HepG2 (cell line): ENCODE results near the gene ARHGEF37. TPM values are rescaled to one million over a fixed set of nuclear protein-coding genes. Genes with fewer than 3 reads are reported as not detected.

Experiments
- ATAC-seq: fragments of 200-7000 bp; cut with Tn5 transposase; 3 replicates; pipeline ENCODE4 v1.9.1; 2020; ENCODE audit warnings: mild to moderate bottlenecking, moderate library complexity
- BruUV-seq: library from RNA; stranded (reverse); fragments of 400-500 nt; replicated peaks from 2 replicates; lab custom pipeline; 2021; lab: Mats Ljungman, UMichigan
- CTCF ChIA-PET: fragments of 300-600 bp; formaldehyde crosslinking; extraction: SDS; loops from one replicate; lab custom pipeline; 2021; ENCODE audit warnings: low total read pairs, inconsistent platforms, low intra/inter-chr PET ratio; lab: Yijun Ruan, JAX
- POLR2A ChIA-PET: fragments of 350-600 bp; sonication (Branson Sonifier 250); formaldehyde crosslinking; loops from one replicate; lab custom pipeline; 2020; ENCODE audit warnings: antibody characterized with exemption, inconsistent platforms; lab: Yijun Ruan, JAX
- DNase-seq: peaks from one replicate; pipeline ENCODE4 v3.0.0-alpha.2; 2015; ENCODE audit warnings: low spot score
- FAIRE-seq: peaks from 3 replicates; lab custom pipeline; 2011; peaks lifted over from hg19 to GRCh38; lab: Jason Lieb, UNC
- H2AFZ ChIP-seq: one replicate; pipeline ENCODE4 v1.6.1; 2011; ENCODE audit warnings: low read length, inconsistent platforms
- H3K27ac ChIP-seq: fragments of 300-600 bp; 3 replicates; pipeline ENCODE4 v1.8.0; 2011; ENCODE audit warnings: mixed run types, mild to moderate bottlenecking, mixed read lengths, low read length, inconsistent platforms; ENCODE audit not compliant: insufficient read depth; ENCODE audit errors: extremely low read length
- H3K27me3 ChIP-seq, 2 experiments: fragments of 200-600 bp in 1 of 2; 2 replicates in 1 of 2; 3 replicates in 1 of 2; pipeline versions ENCODE4 v1.6.0 to v1.8.0; 2011; ENCODE audit warnings: low read length in 2 of 2, mild to moderate bottlenecking in 2 of 2, moderate library complexity in 2 of 2, inconsistent platforms in 1 of 2; ENCODE audit not compliant: insufficient read depth in 2 of 2, control insufficient read depth in 1 of 2
- H3K36me3 ChIP-seq, 2 experiments: fragments of 200-600 bp in 1 of 2; replicated peaks in 1 of 2; 2 replicates in 1 of 2; 3 replicates in 1 of 2; pipeline versions ENCODE4 v1.5.1 to v1.8.0; 2011; ENCODE audit warnings: low read length in 2 of 2, inconsistent platforms in 1 of 2; ENCODE audit not compliant: insufficient read depth in 2 of 2, control insufficient read depth in 1 of 2
- H3K4me1 ChIP-seq: 2 replicates; pipeline ENCODE4 v1.5.1; 2012; ENCODE audit warnings: low read length, inconsistent platforms; ENCODE audit not compliant: insufficient read depth
- H3K4me2 ChIP-seq: 2 replicates; pipeline ENCODE4 v1.6.0; 2011; ENCODE audit warnings: low read depth, low read length, inconsistent platforms
- H3K4me3 ChIP-seq, 3 experiments: fragments of 200-600 bp in 1 of 3; sonication (generic), shearing (Covaris generic) in 1 of 3; replicated peaks in 1 of 3; 2 replicates each; pipeline ENCODE4 v1.5.1; 2011 to 2016; ENCODE audit warnings: low read length in 3 of 3, inconsistent platforms in 2 of 3, low read depth in 2 of 3, mild to moderate bottlenecking in 2 of 3, control low read depth in 1 of 3, mixed read lengths in 1 of 3; ENCODE audit not compliant: insufficient read depth in 1 of 3
- H3K79me2 ChIP-seq: one replicate; pipeline ENCODE4 v1.6.1; 2011; ENCODE audit warnings: low read length, inconsistent platforms; ENCODE audit not compliant: insufficient read depth
- H3K9ac ChIP-seq: 2 replicates; pipeline ENCODE4 v1.6.0; 2011; ENCODE audit warnings: mild to moderate bottlenecking, low read depth, low read length, inconsistent platforms; ENCODE audit not compliant: insufficient read depth
- H3K9me3 ChIP-seq: 2 replicates; pipeline ENCODE4 v1.5.1; 2012; ENCODE audit warnings: mild to moderate bottlenecking, low read length
- H4K20me1 ChIP-seq: 2 replicates; pipeline ENCODE4 v1.6.0; 2011; ENCODE audit warnings: inconsistent platforms, mild to moderate bottlenecking, low read length, moderate library complexity; ENCODE audit not compliant: insufficient read depth
- BRCA1 ChIP-seq: sonication (generic); formaldehyde crosslinking; IDR thresholded peaks from 2 replicates; pipeline ENCODE4 v1.4.0; 2020; ENCODE audit warnings: missing genetic modification reagents
- EEA1 ChIP-seq: sonication (generic); formaldehyde crosslinking; IDR thresholded peaks from 2 replicates; pipeline ENCODE4 v1.5.1; 2020; ENCODE audit warnings: mild to moderate bottlenecking, missing genetic modification reagents, borderline replicate concordance
- HDAC6 ChIP-seq: fragments of 200-600 bp; sonication (generic); IDR thresholded peaks from 2 replicates; pipeline ENCODE4 v1.7.0; 2017; ENCODE audit warnings: mild to moderate bottlenecking, antibody characterized with exemption, low read length, low read depth
- JUNB ChIP-seq: sonication (generic); formaldehyde crosslinking; IDR thresholded peaks from 2 replicates; pipeline ENCODE4 v1.8.0; 2022; ENCODE audit warnings: missing genetic modification reagents, mild to moderate bottlenecking, borderline replicate concordance
- RFX1 ChIP-seq: fragments of 450-650 bp; IDR thresholded peaks from 2 replicates; pipeline ENCODE4 v1.6.1; 2017
- SRY ChIP-seq: sonication (generic); formaldehyde crosslinking; IDR thresholded peaks from 2 replicates; pipeline ENCODE4 v1.8.0; 2022; ENCODE audit warnings: mild to moderate bottlenecking, missing genetic modification reagents
- TAF1 ChIP-seq: sonication (generic); formaldehyde crosslinking; IDR thresholded peaks from 2 replicates; pipeline ENCODE4 v1.4.0; 2020; ENCODE audit warnings: missing genetic modification reagents
- XBP1 ChIP-seq: sonication (generic); formaldehyde crosslinking; IDR thresholded peaks from 2 replicates; pipeline ENCODE4 v1.5.0; 2020; ENCODE audit warnings: missing genetic modification reagents
- ZIK1 ChIP-seq: sonication (generic); formaldehyde crosslinking; IDR thresholded peaks from 2 replicates; pipeline ENCODE4 v1.5.0; 2020; ENCODE audit warnings: mild to moderate bottlenecking, low read depth, missing genetic modification reagents, borderline replicate concordance
- ZNF263 ChIP-seq: sonication (generic); formaldehyde crosslinking; IDR thresholded peaks from 2 replicates; pipeline ENCODE4 v1.4.0; 2020; ENCODE audit warnings: missing genetic modification reagents
- WGBS: methylation state at CpG from one replicate; pipeline ENCODE4 v1.1.6; 2017; ENCODE audit warnings: low lambda C conversion rate; 5-methylcytosine and 5-hydroxymethylcytosine counted together
- in situ Hi-C: cut with HindIII; loops from 2 replicates; pipeline ENCODE4 v1.10.0; 2017; ENCODE audit warnings: low pct_unique_long_range_greater_than_20kb; ENCODE audit not compliant: extremely low pct_ligation_motif_present
- intact Hi-C: fragments of 100-400 bp; cut with micrococcal nuclease; formaldehyde crosslinking; loops from one replicate; pipeline ENCODE4 v1.10.0; 2022; ENCODE audit not compliant: unreplicated experiment
- polyA plus RNA-seq, 8 experiments: library from polyadenylated mRNA; depleted of rRNA in 3 of 8; stranded (reverse) in 7 of 8; unstranded in 1 of 8; fragments of >200 nt; fragmentation: Illumina TruSeq in 4 of 8; extraction: Trizol in 4 of 8; gene quantifications; 2 replicates each; pipeline versions ENCODE4 v1.2.1 to v1.2.3, GENCODE V29; 2011 to 2016; ENCODE audit warnings: low read depth in 4 of 8, missing spikeins in 1 of 8, mixed read lengths in 1 of 8; ENCODE audit not compliant: insufficient read depth in 1 of 8
- total RNA-seq, 5 experiments: library from RNA; depleted of rRNA; stranded (reverse); fragments of >200 nt; fragmentation: Illumina TruSeq; extraction: Trizol; gene quantifications; 2 replicates each; pipeline ENCODE4 v1.2.3, GENCODE V29; 2016; ENCODE audit warnings: low read depth in 1 of 5
- TF ChIP-seq, protein P1 (sequence below): sonication (generic); formaldehyde crosslinking; IDR thresholded peaks from 2 replicates; pipeline ENCODE4 v1.5.1; 2020; ENCODE audit warnings: mild to moderate bottlenecking, missing genetic modification reagents

Gene ARHGEF37
- total and polyA plus RNA-seq, 2 of the 13 experiments (the other 11 are each of a cell fraction or from before 2014, with no cell fraction given) = 0.18 to 0.27 TPM

DNA sequence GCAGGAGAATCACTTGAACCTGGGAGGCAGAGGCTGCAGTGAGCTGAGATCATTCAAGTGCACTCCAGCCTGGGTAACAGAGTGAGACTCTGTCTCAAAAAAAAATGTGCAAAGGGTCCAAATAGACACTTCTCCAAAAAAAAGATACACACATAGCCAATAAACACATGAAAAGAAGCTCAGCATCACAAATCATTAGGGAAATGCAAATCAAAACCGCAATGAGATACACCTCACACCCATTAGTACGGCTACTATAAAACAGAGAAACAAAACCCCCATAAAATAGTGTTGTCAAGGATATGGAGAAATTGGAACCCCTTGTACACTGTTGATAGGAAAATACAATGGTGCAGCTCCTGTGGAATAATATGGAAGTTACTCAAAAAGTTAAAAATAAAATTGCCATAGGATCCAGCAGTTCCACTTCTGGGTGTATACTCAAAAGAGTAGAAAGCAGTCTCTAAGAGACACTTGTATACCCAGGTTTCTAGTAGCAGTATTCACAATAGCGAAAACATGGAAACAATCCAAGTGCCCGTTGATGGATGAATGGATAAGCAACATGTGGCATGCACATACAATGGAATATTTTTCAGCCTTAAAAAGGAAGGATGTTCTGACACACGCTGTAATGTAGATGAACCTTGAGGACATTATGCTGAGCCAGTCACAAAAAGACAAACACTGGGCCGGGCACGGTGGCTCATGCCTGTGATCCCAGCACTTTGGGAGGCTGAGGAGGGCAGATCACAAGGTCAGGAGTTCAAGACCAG is 91.6 kb downstream of the ARHGEF37 start:
- WGBS = 54% methylated on average over 7 of the region's 7 CpGs
- no peaks in the 10 kb centered on the region for H4K20me1 ChIP-seq
- no peak overlapping the region for H3K27ac ChIP-seq
- no peak for TF ChIP-seq XBP1 (CRISPR knock-in tag)
- no peak for TF ChIP-seq ZNF263 (CRISPR knock-in tag)
- no peak for TF ChIP-seq JUNB (CRISPR knock-in tag)
- no peak for TF ChIP-seq RFX1
- TF ChIP-seq EEA1 (CRISPR knock-in tag) = no peak
- no peak for TF ChIP-seq SRY (CRISPR knock-in tag)
- no peak for TF ChIP-seq TAF1 (CRISPR knock-in tag)
- TF ChIP-seq ZIK1 (CRISPR knock-in tag) = no peak
- no peak for TF ChIP-seq HDAC6
- TF ChIP-seq, protein P1, sequence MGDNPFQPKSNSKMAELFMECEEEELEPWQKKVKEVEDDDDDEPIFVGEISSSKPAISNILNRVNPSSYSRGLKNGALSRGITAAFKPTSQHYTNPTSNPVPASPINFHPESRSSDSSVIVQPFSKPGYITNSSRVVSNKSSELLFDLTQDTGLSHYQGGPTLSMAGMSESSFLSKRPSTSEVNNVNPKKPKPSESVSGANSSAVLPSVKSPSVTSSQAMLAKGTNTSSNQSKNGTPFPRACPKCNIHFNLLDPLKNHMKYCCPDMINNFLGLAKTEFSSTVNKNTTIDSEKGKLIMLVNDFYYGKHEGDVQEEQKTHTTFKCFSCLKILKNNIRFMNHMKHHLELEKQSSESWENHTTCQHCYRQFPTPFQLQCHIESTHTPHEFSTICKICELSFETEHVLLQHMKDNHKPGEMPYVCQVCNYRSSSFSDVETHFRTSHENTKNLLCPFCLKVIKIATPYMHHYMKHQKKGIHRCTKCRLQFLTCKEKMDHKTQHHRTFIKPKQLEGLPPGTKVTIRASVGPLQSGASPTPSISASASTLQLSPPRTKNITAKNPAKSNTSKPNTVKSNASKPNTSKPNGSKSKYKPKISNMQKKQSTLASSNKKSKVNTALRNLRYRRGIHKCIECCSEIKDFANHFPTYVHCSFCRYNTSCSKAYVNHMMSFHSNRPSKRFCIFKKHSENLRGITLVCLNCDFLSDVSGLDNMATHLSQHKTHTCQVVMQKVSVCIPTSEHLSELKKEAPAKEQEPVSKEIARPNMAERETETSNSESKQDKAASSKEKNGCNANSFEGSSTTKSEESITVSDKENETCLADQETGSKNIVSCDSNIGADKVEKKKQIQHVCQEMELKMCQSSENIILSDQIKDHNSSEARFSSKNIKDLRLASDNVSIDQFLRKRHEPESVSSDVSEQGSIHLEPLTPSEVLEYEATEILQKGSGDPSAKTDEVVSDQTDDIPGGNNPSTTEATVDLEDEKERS = no peak
- TF ChIP-seq BRCA1 (CRISPR knock-in tag) = no peak
- BruUV-seq = no TSS peak
- H3K4me3 ChIP-seq = no peak overlapping the region
- intact Hi-C loops = no loop called here
- H3K4me2 ChIP-seq = no peak overlapping the region
- FAIRE-seq (no peak), ATAC-seq (no peak), DNase-seq (no peak)
- no peaks in the 10 kb centered on the region for H3K79me2 ChIP-seq
- H3K36me3 ChIP-seq = no peaks in the 10 kb centered on the region
- peaks cover 4% of the 10 kb centered on the region for H3K9me3 ChIP-seq
- ChIA-PET CTCF (no interaction called here), POLR2A (no interaction called here)
- no peak overlapping the region for H3K9ac ChIP-seq
- in situ Hi-C loops = no loop called here
- no peaks in the 10 kb centered on the region; a peak in 1 of 5 replicates for H3K27me3 ChIP-seq
- H3K4me1 ChIP-seq = no peaks in the 10 kb centered on the region
- no peak overlapping the region for H2AFZ ChIP-seq
